HepG2 (cell line): ENCODE data around the gene EIF4A3. TPM values are rescaled to one million over a fixed set of nuclear protein-coding genes. Genes with fewer than 3 reads are reported as not detected.
A peak's percentile ranks its signal among the peaks of the same experiment; 100 is the strongest.

Source experiments
- ATF1 ChIP-seq: IDR thresholded peaks from 2 replicates; pipeline ENCODE4 v1.6.1; 2016; ENCODE audit warnings: mild to moderate bottlenecking, control low read depth
- CBX1 ChIP-seq: IDR thresholded peaks from one replicate; pipeline ENCODE4 v1.6.1; 2016; ENCODE audit warnings: antibody characterized with exemption, low read depth
- GZF1 ChIP-seq: sonication (generic); formaldehyde crosslinking; IDR thresholded peaks from 2 replicates; pipeline ENCODE4 v1.5.1; 2020; ENCODE audit warnings: mild to moderate bottlenecking, missing genetic modification reagents
- MTF1 ChIP-seq: sonication (generic); formaldehyde crosslinking; IDR thresholded peaks from 2 replicates; pipeline ENCODE4 v1.5.0; 2020; ENCODE audit warnings: missing genetic modification reagents
- PITX1 ChIP-seq: sonication (generic); formaldehyde crosslinking; IDR thresholded peaks from 2 replicates; pipeline ENCODE4 v1.5.1; 2020; ENCODE audit warnings: mild to moderate bottlenecking, missing genetic modification reagents
- SATB2 ChIP-seq: sonication (generic); formaldehyde crosslinking; IDR thresholded peaks from 2 replicates; pipeline ENCODE4 v1.5.0; 2020; ENCODE audit warnings: missing genetic modification reagents
- SIN3A ChIP-seq: IDR thresholded peaks from 2 replicates; pipeline ENCODE4 v1.6.1; 2011; ENCODE audit warnings: low read depth, mild to moderate bottlenecking, control low read depth, low read length, borderline replicate concordance
- ZFP82 ChIP-seq: sonication (generic); formaldehyde crosslinking; IDR thresholded peaks from 2 replicates; pipeline ENCODE4 v1.5.1; 2020; ENCODE audit warnings: mild to moderate bottlenecking, missing genetic modification reagents, borderline replicate concordance
- ZFP90 ChIP-seq: sonication (generic); formaldehyde crosslinking; IDR thresholded peaks from 2 replicates; pipeline ENCODE4 v1.8.0; 2022; ENCODE audit warnings: missing genetic modification reagents, mild to moderate bottlenecking, inconsistent platforms, borderline replicate concordance
- ZMYM2 ChIP-seq: sonication (generic); formaldehyde crosslinking; IDR thresholded peaks from 2 replicates; pipeline ENCODE4 v1.8.0; 2022; ENCODE audit warnings: mild to moderate bottlenecking, missing genetic modification reagents
- ZNF235 ChIP-seq: sonication (generic); formaldehyde crosslinking; IDR thresholded peaks from 2 replicates; pipeline ENCODE4 v1.8.1; 2023; ENCODE audit warnings: mild to moderate bottlenecking, missing genetic modification reagents, borderline replicate concordance
- ZNF34 ChIP-seq: sonication (generic); formaldehyde crosslinking; IDR thresholded peaks from 2 replicates; pipeline ENCODE4 v1.4.0; 2020; ENCODE audit warnings: mild to moderate bottlenecking, missing genetic modification reagents, borderline replicate concordance
- ZNF44 ChIP-seq: sonication (generic); formaldehyde crosslinking; IDR thresholded peaks from 2 replicates; pipeline ENCODE4 v1.5.1; 2020; ENCODE audit warnings: mild to moderate bottlenecking, missing genetic modification reagents
- ZNF773 ChIP-seq: sonication (generic); formaldehyde crosslinking; IDR thresholded peaks from 2 replicates; pipeline ENCODE4 v1.4.0; 2020; ENCODE audit warnings: missing genetic modification reagents, borderline replicate concordance
- polyA plus RNA-seq, 8 experiments: library from polyadenylated mRNA; depleted of rRNA in 3 of 8; stranded (reverse) in 7 of 8; unstranded in 1 of 8; fragments of >200 nt; fragmentation: Illumina TruSeq in 4 of 8; extraction: Trizol in 4 of 8; gene quantifications; 2 replicates each; pipeline versions ENCODE4 v1.2.1 to v1.2.3, GENCODE V29; 2011 to 2016; ENCODE audit warnings: low read depth in 4 of 8, missing spikeins in 1 of 8, mixed read lengths in 1 of 8; ENCODE audit not compliant: insufficient read depth in 1 of 8
- total RNA-seq, 5 experiments: library from RNA; depleted of rRNA; stranded (reverse); fragments of >200 nt; fragmentation: Illumina TruSeq; extraction: Trizol; gene quantifications; 2 replicates each; pipeline ENCODE4 v1.2.3, GENCODE V29; 2016; ENCODE audit warnings: low read depth in 1 of 5
- TF ChIP-seq, protein P1 (sequence below): sonication (generic); formaldehyde crosslinking; IDR thresholded peaks from 2 replicates; pipeline ENCODE4 v1.8.0; 2022; ENCODE audit warnings: mild to moderate bottlenecking, missing genetic modification reagents
- TF ChIP-seq, protein P2 (sequence below): IDR thresholded peaks from 2 replicates; pipeline ENCODE4 v1.6.1; 2016; ENCODE audit warnings: missing biosample characterization, missing genetic modification reagents, low read depth
- TF ChIP-seq, protein P3 (sequence below): sonication (generic); formaldehyde crosslinking; IDR thresholded peaks from 2 replicates; pipeline ENCODE4 v1.5.0; 2020; ENCODE audit warnings: missing genetic modification reagents
- TF ChIP-seq, protein P4 (sequence below): IDR thresholded peaks from 2 replicates; pipeline ENCODE4 v1.6.1; 2016; ENCODE audit warnings: missing compliant biosample characterization, missing genetic modification reagents, borderline replicate concordance
- TF ChIP-seq, protein P5 (sequence below): sonication (generic); formaldehyde crosslinking; IDR thresholded peaks from 2 replicates; pipeline ENCODE4 v1.5.1; 2020; ENCODE audit warnings: missing genetic modification reagents, mild to moderate bottlenecking, borderline replicate concordance

Gene EIF4A3
- total and polyA plus RNA-seq, 2 of the 13 experiments (the other 11 are each of a cell fraction or from before 2014, with no cell fraction given) = 145 to 187 TPM

DNA sequence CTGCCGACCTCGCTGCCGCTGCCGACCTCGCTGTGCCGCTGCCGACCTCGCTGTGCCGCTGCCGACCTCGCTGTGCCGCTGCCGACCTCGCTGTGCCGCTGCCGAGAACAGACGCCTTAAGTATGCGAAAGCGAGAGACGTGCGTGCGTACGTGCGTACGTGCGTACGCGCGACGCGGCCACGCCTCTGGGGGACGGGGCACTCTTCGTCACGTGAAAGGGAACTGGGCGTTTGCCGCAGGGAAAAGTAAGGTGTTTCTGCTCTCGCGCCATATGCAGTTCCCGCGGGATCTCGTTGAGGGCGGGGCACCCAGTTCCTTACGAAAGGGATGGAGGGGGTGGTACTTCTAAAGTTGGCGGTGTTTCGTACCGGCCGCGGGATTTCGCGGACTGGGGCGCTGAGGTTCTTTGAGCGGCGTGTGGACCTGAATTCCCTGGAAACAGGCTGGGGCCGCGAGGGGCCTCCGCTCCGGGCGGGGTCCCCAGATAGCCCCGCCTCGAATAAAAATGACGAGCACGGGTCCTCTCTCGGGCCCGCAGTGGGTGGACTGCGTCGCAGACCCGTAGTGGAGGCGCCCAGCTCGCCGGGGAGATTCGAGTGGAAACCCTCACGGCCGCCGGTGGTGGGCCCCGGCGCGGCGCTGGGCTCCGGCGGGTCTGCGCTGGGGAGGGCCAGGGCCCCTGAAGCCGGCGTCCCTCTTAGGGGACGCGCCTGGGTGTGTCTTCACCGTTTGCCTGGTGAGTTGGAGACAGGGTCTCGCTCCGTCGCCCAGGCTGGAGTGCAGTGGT, at the start of gene EIF4A3 (continued):
- TF ChIP-seq, protein P1, sequence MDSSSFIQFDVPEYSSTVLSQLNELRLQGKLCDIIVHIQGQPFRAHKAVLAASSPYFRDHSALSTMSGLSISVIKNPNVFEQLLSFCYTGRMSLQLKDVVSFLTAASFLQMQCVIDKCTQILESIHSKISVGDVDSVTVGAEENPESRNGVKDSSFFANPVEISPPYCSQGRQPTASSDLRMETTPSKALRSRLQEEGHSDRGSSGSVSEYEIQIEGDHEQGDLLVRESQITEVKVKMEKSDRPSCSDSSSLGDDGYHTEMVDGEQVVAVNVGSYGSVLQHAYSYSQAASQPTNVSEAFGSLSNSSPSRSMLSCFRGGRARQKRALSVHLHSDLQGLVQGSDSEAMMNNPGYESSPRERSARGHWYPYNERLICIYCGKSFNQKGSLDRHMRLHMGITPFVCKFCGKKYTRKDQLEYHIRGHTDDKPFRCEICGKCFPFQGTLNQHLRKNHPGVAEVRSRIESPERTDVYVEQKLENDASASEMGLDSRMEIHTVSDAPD (CRISPR knock-in tag) = 0 out of 2 replicates have a peak, but pooled peaks have one; percentile 67
- TF ChIP-seq, protein P2, sequence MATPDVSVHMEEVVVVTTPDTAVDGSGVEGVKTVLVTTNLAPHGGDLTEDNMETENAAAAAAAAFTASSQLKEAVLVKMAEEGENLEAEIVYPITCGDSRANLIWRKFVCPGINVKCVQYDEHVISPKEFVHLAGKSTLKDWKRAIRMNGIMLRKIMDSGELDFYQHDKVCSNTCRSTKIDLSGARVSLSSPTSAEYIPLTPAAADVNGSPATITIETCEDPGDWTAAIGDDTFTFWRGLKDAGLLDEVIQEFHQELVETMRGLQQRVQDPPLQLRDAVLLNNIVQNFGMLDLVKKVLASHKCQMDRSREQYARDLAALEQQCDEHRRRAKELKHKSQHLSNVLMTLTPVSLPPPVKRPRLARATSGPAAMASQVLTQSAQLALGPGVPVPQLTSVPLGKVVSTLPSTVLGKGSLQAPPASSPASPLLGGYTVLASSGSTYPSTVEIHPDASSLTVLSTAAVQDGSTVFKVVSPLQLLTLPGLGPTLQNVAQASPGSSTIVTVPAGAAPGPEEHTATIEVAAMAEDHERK (CRISPR knock-in tag) = peak; percentile 100
- TF ChIP-seq ZNF34 (no peak), SATB2 (CRISPR knock-in tag) (no peak), MTF1 (CRISPR knock-in tag) (peak; percentile 80; the same call in 1 of the 2 replicates), ZMYM2 (CRISPR knock-in tag) (no peak), ZFP82 (peak; percentile 85; the same call in 1 of the 2 replicates), ZNF235 (CRISPR knock-in tag) (peak; percentile 21), ZFP90 (peak; percentile 74; the same call in 1 of the 2 replicates), ZNF773 (no peak), ZNF44 (CRISPR knock-in tag) (peak; percentile 71; the same call in 1 of the 2 replicates), ATF1 (CRISPR knock-in tag) (0 out of 2 replicates have a peak, but pooled peaks have one; percentile 44), GZF1 (CRISPR knock-in tag) (no peak), PITX1 (CRISPR knock-in tag) (peak; percentile 80), CBX1 (peak; percentile 16), SIN3A (0 out of 2 replicates have a peak, but pooled peaks have one; percentile 73)
- TF ChIP-seq, protein P3, sequence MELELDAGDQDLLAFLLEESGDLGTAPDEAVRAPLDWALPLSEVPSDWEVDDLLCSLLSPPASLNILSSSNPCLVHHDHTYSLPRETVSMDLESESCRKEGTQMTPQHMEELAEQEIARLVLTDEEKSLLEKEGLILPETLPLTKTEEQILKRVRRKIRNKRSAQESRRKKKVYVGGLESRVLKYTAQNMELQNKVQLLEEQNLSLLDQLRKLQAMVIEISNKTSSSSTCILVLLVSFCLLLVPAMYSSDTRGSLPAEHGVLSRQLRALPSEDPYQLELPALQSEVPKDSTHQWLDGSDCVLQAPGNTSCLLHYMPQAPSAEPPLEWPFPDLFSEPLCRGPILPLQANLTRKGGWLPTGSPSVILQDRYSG (CRISPR knock-in tag) = 0 out of 2 replicates have a peak, but pooled peaks have one; percentile 34
- TF ChIP-seq, protein P4, sequence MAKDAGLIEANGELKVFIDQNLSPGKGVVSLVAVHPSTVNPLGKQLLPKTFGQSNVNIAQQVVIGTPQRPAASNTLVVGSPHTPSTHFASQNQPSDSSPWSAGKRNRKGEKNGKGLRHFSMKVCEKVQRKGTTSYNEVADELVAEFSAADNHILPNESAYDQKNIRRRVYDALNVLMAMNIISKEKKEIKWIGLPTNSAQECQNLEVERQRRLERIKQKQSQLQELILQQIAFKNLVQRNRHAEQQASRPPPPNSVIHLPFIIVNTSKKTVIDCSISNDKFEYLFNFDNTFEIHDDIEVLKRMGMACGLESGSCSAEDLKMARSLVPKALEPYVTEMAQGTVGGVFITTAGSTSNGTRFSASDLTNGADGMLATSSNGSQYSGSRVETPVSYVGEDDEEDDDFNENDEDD (CRISPR knock-in tag) = peak; percentile 79; the same call in 1 of the 2 replicates
- TF ChIP-seq, protein P5, sequence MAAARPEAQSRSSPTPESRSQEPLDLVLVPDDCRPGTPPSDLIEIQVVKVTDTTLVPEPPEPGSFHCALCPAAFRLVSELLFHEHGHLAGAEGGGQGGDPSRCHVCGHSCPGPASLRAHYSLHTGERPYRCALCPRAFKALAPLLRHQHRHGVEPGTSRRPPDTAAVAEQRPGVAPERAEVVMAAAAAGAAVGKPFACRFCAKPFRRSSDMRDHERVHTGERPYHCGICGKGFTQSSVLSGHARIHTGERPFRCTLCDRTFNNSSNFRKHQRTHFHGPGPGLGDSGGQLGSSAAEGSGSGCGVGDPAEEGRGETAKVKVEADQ (CRISPR knock-in tag) = peak; percentile 74; the same call in 1 of the 2 replicates
